Activated T-helper 17 cell treated with anti-CD3 and anti-CD28 coated beads, Interleukin-2, amount 50 U/mL, for 72 hours (primary cell): Measurements from ENCODE around the gene C22orf23. TPM values are rescaled to one million over a fixed set of nuclear protein-coding genes. Genes with fewer than 3 reads are reported as not detected.
"Not testable (repeated sequence)": the region's sequence is repeated elsewhere in the genome, so short reads cannot be mapped to it uniquely, and the experiment has no call there.

Source experiments
- ATAC-seq: fragments of 150-1000 bp; cut with Tn5 transposase; replicated peaks from 2 replicates; pipeline ENCODE4 v1.10.0; 2021; ENCODE audit warnings: mild to moderate bottlenecking, moderate library complexity
- H3K27ac Mint-ChIP-seq: one replicate; pipeline ENCODE4 v1.8.0; 2022; ENCODE audit warnings: mixed read lengths
- H3K27me3 Mint-ChIP-seq: one replicate; pipeline ENCODE4 v1.8.0; 2022; ENCODE audit warnings: mixed read lengths
- H3K36me3 Mint-ChIP-seq: one replicate; pipeline ENCODE4 v1.8.0; 2022; ENCODE audit warnings: low read depth, mild to moderate bottlenecking, mixed read lengths
- H3K4me1 Mint-ChIP-seq: one replicate; pipeline ENCODE4 v1.8.0; 2022; ENCODE audit warnings: mixed read lengths
- H3K4me3 Mint-ChIP-seq: one replicate; pipeline ENCODE4 v1.8.0; 2022; ENCODE audit warnings: mild to moderate bottlenecking, mixed read lengths
- H3K9me3 Mint-ChIP-seq: one replicate; pipeline ENCODE4 v1.8.0; 2022; ENCODE audit warnings: mixed read lengths
- total RNA-seq, 2 donors: library from RNA; stranded (reverse); gene quantifications; one replicate each; pipeline ENCODE4 v1.2.3, GENCODE V29; 2022

The C22orf23 gene
- total RNA-seq, 2 donors from 2014 or later, result 0.84 TPM; not detected in 1

- Mint-ChIP-seq H3K36me3 (no peaks in the 10 kb centered on the region), H3K27ac (no peak overlapping the region), H3K4me3 (no peak overlapping the region), H3K9me3 (no peaks in the 10 kb centered on the region), H3K27me3 (no peaks in the 10 kb centered on the region), H3K4me1 (no peaks in the 10 kb centered on the region)
- no peak for ATAC-seq
Observed at GRCh38 chr22:37986371-37986770, 33.0 kb upstream of the C22orf23 start.

GRCh38 chr22:37985751-37986281 is 32.4 kb upstream of the C22orf23 start:
- ATAC-seq, result no peak
- no peaks in the 10 kb centered on the region for H3K27me3 Mint-ChIP-seq
- H3K4me3 Mint-ChIP-seq, result no peak overlapping the region
- H3K9me3 Mint-ChIP-seq, result no peaks in the 10 kb centered on the region
- H3K36me3 Mint-ChIP-seq, result no peaks in the 10 kb centered on the region
- no peak overlapping the region for H3K27ac Mint-ChIP-seq
- H3K4me1 Mint-ChIP-seq, result no peaks in the 10 kb centered on the region

GRCh38 chr22:37985050-37985585 is 31.7 kb upstream of the C22orf23 start:
- ATAC-seq, result no peak
- Mint-ChIP-seq H3K4me1 (no peaks in the 10 kb centered on the region), H3K9me3 (no peaks in the 10 kb centered on the region), H3K36me3 (no peaks in the 10 kb centered on the region), H3K4me3 (no peak overlapping the region), H3K27me3 (no peaks in the 10 kb centered on the region), H3K27ac (no peak overlapping the region)

DNA sequence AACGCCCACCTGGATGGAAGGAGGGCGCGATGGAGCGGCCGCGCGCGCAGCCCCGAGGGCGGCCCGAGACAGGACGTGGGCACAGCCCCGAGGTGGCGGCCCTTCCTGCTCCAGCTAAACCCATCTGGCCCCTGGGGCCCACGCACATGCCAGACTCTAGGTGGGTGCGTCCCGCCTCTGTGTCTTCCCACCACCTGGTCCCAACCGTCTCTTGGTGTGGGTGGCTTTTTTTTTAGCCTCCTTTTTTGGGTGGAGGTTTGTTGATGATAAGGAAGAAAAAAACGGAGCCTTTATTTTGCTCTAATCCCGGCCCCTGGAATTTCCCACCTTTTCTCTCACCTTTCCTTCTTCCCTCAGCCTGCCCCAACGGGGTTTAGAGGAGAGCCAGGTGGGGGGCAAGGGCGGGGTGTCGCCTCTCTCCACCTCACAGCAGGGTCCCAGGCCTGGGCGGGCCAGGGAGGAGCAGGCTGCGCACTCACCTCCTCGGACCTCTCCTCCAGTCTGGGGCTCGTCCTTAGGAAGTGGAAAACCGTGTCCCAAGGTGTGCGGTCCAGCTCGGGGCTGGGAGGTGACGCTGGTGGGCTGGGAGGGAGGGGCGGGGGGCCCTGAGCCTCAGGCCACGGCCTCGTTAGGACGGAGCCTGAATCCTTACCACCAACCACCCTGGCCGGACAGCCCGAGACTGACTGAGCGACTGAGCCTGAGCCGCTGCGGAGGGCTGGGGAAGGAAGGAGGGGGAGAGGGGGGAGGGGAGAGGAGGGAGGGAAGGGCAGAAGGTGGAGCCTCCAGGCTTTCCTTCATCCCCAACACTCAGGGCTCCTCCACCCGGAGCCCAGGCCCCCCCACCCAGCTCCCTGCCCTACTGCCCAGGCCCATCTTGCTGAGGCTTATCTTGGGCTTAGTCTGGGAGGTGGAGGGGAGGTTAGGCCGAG is 30.7 kb upstream of the C22orf23 start, which contains the start of gene SOX10:
Gene SOX10 (minus strand): TSS at position 696 of the 932 bp plus-strand sequence. CDS start 771 bp downstream, outside the sequence.
- Mint-ChIP-seq H3K4me1 (no peaks in the 10 kb centered on the region), H3K9me3 (no peaks in the 10 kb centered on the region), H3K36me3 (no peaks in the 10 kb centered on the region), H3K27ac (no peak within 1 kb of the TSS), H3K4me3 (no peak within 1 kb of the TSS), H3K27me3 (no peaks in the 10 kb centered on the region)
- no peak for ATAC-seq

DNA sequence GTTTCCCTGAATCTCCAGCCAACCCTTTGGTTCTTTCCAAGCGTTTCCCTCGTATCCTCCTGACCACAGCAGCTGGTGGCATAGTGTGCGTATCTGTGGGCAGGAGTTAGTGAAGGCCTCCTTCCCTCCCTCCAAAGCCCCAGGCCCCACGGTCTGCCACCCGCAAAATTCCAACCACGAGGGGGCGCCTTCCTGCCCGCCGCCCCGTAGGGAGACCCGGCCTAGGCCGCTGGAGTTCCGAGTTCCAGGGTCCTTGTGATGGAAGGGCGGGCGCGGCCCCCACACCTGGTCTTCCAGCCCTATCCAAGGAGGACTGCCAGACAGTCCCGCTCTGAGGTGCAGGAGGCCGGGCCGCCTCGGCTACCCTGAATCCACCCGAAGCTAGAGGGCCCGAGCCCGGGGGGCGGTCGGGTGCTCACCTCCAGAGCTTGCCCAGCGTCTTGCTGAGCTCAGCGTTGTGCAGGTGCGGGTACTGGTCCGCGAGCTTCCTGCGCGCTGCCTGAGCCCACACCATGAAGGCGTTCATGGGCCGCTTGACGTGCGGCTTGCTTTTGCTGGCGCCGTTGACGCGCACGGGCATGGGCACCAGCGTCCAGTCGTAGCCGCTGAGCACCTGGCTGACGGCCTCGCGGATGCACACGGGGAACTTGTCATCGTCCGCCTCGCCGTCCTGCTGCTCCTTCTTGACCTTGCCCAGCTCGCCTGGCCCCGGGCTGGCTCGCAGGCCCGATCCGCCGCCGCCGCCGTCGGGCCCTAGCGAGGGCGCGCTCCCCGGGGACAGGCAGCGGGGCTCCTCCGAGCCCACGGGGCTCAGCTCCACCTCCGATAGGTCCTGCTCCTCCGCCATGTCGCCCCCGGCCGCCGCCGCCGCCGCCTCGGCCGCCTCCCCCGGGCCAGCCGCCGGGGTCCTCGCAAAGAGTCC is 29.8 kb upstream of the C22orf23 start:
- Mint-ChIP-seq H3K4me1 (no peaks in the 10 kb centered on the region), H3K27me3 (no peaks in the 10 kb centered on the region), H3K27ac (no peak overlapping the region), H3K4me3 (no peak overlapping the region), H3K36me3 (no peaks in the 10 kb centered on the region), H3K9me3 (no peaks in the 10 kb centered on the region)
- no peak for ATAC-seq

GRCh38 chr22:37982151-37982785 is 28.9 kb upstream of the C22orf23 start:
- no peak overlapping the region for H3K4me3 Mint-ChIP-seq
- no peak overlapping the region for H3K27ac Mint-ChIP-seq
- no peaks in the 10 kb centered on the region for H3K36me3 Mint-ChIP-seq
- no peaks in the 10 kb centered on the region for H3K9me3 Mint-ChIP-seq
- no peak for ATAC-seq
- H3K27me3 Mint-ChIP-seq, result no peaks in the 10 kb centered on the region
- H3K4me1 Mint-ChIP-seq, result no peaks in the 10 kb centered on the region

DNA sequence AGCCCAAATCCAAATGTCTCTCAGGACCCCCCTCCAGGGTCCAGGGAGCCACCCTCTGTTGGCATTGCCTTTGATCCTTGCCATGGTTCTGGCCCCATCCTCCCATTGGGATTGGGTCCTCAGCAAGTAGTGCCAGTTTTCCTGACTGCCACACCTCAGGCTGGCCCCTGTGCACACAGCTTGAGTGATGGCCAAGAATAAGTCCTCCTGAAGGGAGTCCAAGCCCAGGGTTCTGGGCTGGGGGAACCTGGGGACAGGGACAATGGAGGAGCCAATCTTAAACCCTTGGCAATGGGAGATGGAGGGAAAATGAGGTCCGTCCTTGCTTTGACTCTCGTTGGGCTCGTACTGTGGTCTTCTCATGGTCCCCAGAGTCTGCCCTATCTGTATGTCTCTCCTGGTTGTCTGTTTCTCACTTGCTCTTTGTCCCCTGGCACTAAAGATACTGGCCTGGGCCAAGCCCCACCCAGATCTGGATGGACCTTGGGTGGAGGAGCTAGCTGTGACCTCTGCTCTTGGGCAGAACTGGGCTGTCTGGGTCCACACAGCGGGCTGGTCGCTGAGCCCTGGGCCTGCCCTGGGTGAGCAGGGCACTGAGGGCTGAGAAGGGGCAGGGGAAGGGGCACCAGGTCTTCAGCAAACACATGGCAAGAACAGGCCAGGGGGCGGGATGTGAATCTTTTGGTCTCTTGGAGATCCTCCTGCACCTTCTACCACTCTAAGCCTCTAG is 28.0 kb upstream of the C22orf23 start:
- Mint-ChIP-seq H3K36me3 (no peaks in the 10 kb centered on the region), H3K9me3 (no peaks in the 10 kb centered on the region), H3K4me3 (no peak overlapping the region), H3K27me3 (no peaks in the 10 kb centered on the region), H3K27ac (no peak overlapping the region), H3K4me1 (no peaks in the 10 kb centered on the region)
- no peak for ATAC-seq

- no peak overlapping the region for H3K4me3 Mint-ChIP-seq
- H3K9me3 Mint-ChIP-seq, result no peaks in the 10 kb centered on the region
- no peak overlapping the region for H3K27ac Mint-ChIP-seq
- no peaks in the 10 kb centered on the region for H3K4me1 Mint-ChIP-seq
- ATAC-seq, result no peak
- H3K27me3 Mint-ChIP-seq, result no peaks in the 10 kb centered on the region
- H3K36me3 Mint-ChIP-seq, result no peaks in the 10 kb centered on the region
Observed at GRCh38 chr22:37979782-37980181, 26.4 kb upstream of the C22orf23 start.

GRCh38 chr22:37976547-37976946 is 23.1 kb upstream of the C22orf23 start:
- Mint-ChIP-seq H3K9me3 (no peaks in the 10 kb centered on the region), H3K36me3 (no peaks in the 10 kb centered on the region), H3K27ac (no peak overlapping the region), H3K4me1 (no peaks in the 10 kb centered on the region), H3K4me3 (no peak overlapping the region), H3K27me3 (no peaks in the 10 kb centered on the region)
- no peak for ATAC-seq

- H3K27me3 Mint-ChIP-seq, H3K36me3 Mint-ChIP-seq, H3K4me3 Mint-ChIP-seq, H3K4me1 Mint-ChIP-seq, H3K27ac Mint-ChIP-seq, ATAC-seq, H3K9me3 Mint-ChIP-seq: not testable (repeated sequence)
Observed at GRCh38 chr22:37976022-37976421, 22.6 kb upstream of the C22orf23 start.

- Mint-ChIP-seq H3K27me3 (no peaks in the 10 kb centered on the region), H3K4me1 (no peaks in the 10 kb centered on the region), H3K27ac (no peak overlapping the region), H3K4me3 (no peak overlapping the region), H3K36me3 (no peaks in the 10 kb centered on the region), H3K9me3 (no peaks in the 10 kb centered on the region)
- no peak for ATAC-seq
Observed at GRCh38 chr22:37975153-37975552, 21.8 kb upstream of the C22orf23 start.

DNA sequence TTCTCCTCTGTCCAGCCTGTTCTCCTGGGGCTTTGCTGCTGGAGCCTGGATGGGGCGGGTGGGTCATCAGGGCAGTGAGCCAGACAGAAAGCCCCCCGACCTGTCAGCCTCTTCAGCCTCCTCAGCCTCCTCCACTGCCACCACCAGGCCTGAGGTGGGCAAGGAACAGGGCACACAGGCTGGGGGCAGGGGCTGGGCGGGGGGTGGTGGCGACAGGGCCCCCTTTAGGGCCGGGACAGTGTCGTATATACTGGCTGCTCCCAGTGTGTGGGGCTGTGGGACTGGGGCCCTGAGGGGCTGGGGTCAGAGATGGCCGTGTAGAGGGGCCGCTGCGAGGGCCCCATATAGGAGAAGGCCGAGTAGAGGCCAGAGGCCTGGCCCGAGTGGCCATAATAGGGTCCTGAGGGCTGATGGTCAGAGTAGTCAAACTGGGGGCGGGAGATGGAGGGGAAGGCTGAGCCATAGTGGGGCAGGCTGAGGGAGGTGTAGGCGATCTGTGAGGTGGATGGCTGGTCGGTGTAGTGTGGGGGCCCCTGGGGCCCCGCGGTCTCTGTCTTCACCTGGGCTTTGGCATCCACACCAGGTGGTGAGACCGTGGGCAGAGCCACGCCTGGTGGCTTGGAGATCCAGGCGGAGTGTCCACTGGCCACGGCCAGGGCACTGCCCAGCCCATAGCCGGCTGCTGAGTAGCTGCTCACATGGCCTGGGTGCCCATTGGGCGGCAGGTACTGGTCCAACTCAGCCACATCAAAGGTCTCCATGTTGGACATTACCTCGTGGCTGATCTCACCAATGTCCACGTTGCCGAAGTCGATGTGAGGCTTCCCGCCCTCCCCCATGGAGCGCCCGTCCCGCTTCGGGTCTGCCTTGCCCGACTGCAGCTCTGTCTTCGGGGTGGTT is 20.1 kb upstream of the C22orf23 start:
- Mint-ChIP-seq H3K4me1 (no peaks in the 10 kb centered on the region), H3K36me3 (peaks cover 11% of the 10 kb centered on the region), H3K4me3 (no peak overlapping the region), H3K9me3 (no peaks in the 10 kb centered on the region), H3K27ac (no peak overlapping the region), H3K27me3 (no peaks in the 10 kb centered on the region)
- ATAC-seq, result no peak

- Mint-ChIP-seq H3K36me3 (peaks cover 21% of the 10 kb centered on the region), H3K27me3 (no peaks in the 10 kb centered on the region), H3K9me3 (no peaks in the 10 kb centered on the region), H3K27ac (peak overlapping the region; percentile 7), H3K4me1 (no peaks in the 10 kb centered on the region), H3K4me3 (no peak overlapping the region)
- no peak for ATAC-seq
Observed at GRCh38 chr22:37972527-37972926, 19.1 kb upstream of the C22orf23 start.
